B cell (primary cell): ENCODE results near the gene KCNH3. TPM values are rescaled to one million over a fixed set of nuclear protein-coding genes. Genes with fewer than 3 reads are reported as not detected.

Experiments
- ATAC-seq: fragments of 200-7000 bp; cut with Tn5 transposase; one replicate; pipeline ENCODE4 v1.10.0; 2021; ENCODE audit warnings: low read depth, mild to moderate bottlenecking, moderate number of reproducible peaks, moderate library complexity
- CTCF ChIA-PET: fragments of 350-600 bp; sonication (Branson Sonifier 250); formaldehyde crosslinking; loops from one replicate; lab custom pipeline; 2021; ENCODE audit warnings: antibody characterized with exemption, inconsistent platforms; lab: Charles Lee
- POLR2A ChIA-PET: fragments of 350-600 bp; sonication (Branson Sonifier 250); formaldehyde crosslinking; loops from one replicate; lab custom pipeline; 2021; ENCODE audit warnings: antibody characterized with exemption; lab: Charles Lee
- DNase-seq: peaks from one replicate; pipeline ENCODE4 v3.0.0; 2013
- H2AFZ ChIP-seq: 2 replicates; pipeline ENCODE4 v1.6.1; 2012; ENCODE audit warnings: mild to moderate bottlenecking, low read depth, low read length; ENCODE audit not compliant: insufficient read depth, poor library complexity, severe bottlenecking
- H3K27ac ChIP-seq, 2 donors: 1 replicate in 1 of 2; 2 replicates in 1 of 2; pipeline ENCODE4 v1.5.1; 2012 to 2013; ENCODE audit warnings: low read length in 2 of 2, mild to moderate bottlenecking in 2 of 2, moderate library complexity in 1 of 2
- H3K27me3 ChIP-seq, 4 experiments: fragments of 200-600 bp in 1 of 4; sonication (generic) in 1 of 4; replicated peaks in 1 of 4; 1 replicate in 2 of 4; 2 replicates in 2 of 4; pipeline versions ENCODE4 v1.6.1 to v1.7.0; 2013 to 2016; ENCODE audit warnings: low read length in 3 of 4, mild to moderate bottlenecking in 2 of 4, mixed read lengths in 1 of 4, moderate library complexity in 1 of 4; ENCODE audit not compliant: insufficient read depth in 4 of 4, control insufficient read depth in 3 of 4; ENCODE audit errors: control extremely low read depth in 1 of 4
- H3K36me3 ChIP-seq, 2 experiments: replicated peaks in 1 of 2; 1 replicate in 1 of 2; 2 replicates in 1 of 2; pipeline versions ENCODE4 v1.6.1 to v1.7.1; 2013; ENCODE audit warnings: low read length in 1 of 2; ENCODE audit not compliant: insufficient read depth in 2 of 2, control insufficient read depth in 1 of 2; ENCODE audit errors: control extremely low read depth in 1 of 2, extremely low read depth in 1 of 2
- H3K4me1 ChIP-seq, 2 donors: fragments of 200-600 bp in 1 of 2; sonication (generic) in 1 of 2; 1 replicate in 1 of 2; 2 replicates in 1 of 2; pipeline versions ENCODE4 v1.5.1 to v1.6.1; 2013 to 2017; ENCODE audit warnings: low read length in 2 of 2; ENCODE audit not compliant: control insufficient read depth in 2 of 2, insufficient read depth in 2 of 2
- H3K4me2 ChIP-seq: replicated peaks from 2 replicates; pipeline ENCODE3; 2012; ENCODE audit warnings: mild to moderate bottlenecking, low read depth, low read length; ENCODE audit not compliant: poor library complexity, severe bottlenecking
- H3K4me3 ChIP-seq, 5 experiments: fragments of 200-600 bp in 1 of 5; sonication (generic) in 1 of 5; 1 replicate in 3 of 5; 2 replicates in 2 of 5; pipeline versions ENCODE4 v1.5.1 to v1.7.0; 2011 to 2016; ENCODE audit warnings: low read length in 4 of 5, mild to moderate bottlenecking in 4 of 5, low read depth in 2 of 5, control low read depth in 1 of 5, moderate library complexity in 1 of 5; ENCODE audit not compliant: insufficient read depth in 1 of 5; ENCODE audit errors: control extremely low read depth in 1 of 5, extremely low read depth in 1 of 5
- H3K79me2 ChIP-seq: fragments of 200-600 bp; sonication (generic); one replicate; pipeline ENCODE4 v1.6.0; 2016; ENCODE audit warnings: low read length; ENCODE audit not compliant: control insufficient read depth, insufficient read depth
- H3K9ac ChIP-seq: fragments of 200-600 bp; sonication (generic); 2 replicates; pipeline ENCODE4 v1.6.1; 2017; ENCODE audit warnings: mild to moderate bottlenecking, low read length, moderate library complexity
- H3K9me3 ChIP-seq, 3 donors: one replicate each; pipeline versions ENCODE4 v1.6.1 to v1.7.1; 2013; ENCODE audit warnings: low read length in 2 of 3; ENCODE audit not compliant: control insufficient read depth in 2 of 3, insufficient read depth in 1 of 3; ENCODE audit errors: control extremely low read depth in 1 of 3
- H4K20me1 ChIP-seq: 2 replicates; pipeline ENCODE4 v1.6.0; 2012; ENCODE audit warnings: mild to moderate bottlenecking, low read length; ENCODE audit not compliant: insufficient read depth, control insufficient read depth, poor library complexity, severe bottlenecking
- H3K27ac Mint-ChIP-seq: one replicate; pipeline ENCODE4 v1.8.0; 2021; ENCODE audit warnings: mixed read lengths
- H3K27me3 Mint-ChIP-seq: one replicate; pipeline ENCODE4 v1.8.0; 2021; ENCODE audit warnings: mixed read lengths
- H3K4me1 Mint-ChIP-seq: one replicate; pipeline ENCODE4 v1.8.0; 2021; ENCODE audit warnings: mixed read lengths
- H3K4me3 Mint-ChIP-seq: one replicate; pipeline ENCODE4 v1.8.0; 2021; ENCODE audit warnings: mixed read lengths
- H3K9me3 Mint-ChIP-seq: one replicate; pipeline ENCODE4 v1.8.0; 2022; ENCODE audit warnings: mixed read lengths; ENCODE audit not compliant: insufficient read depth
- EZH2 ChIP-seq: IDR thresholded peaks from 2 replicates; pipeline ENCODE4 v1.6.1; 2012; ENCODE audit warnings: borderline replicate concordance, low read depth, mild to moderate bottlenecking, moderate library complexity, low read length; ENCODE audit not compliant: insufficient read depth, poor library complexity, severe bottlenecking
- WGBS: methylation state at CpG from one replicate; pipeline ENCODE4 v1.1.5; 2013; ENCODE audit warnings: missing lambda C conversion rate; ENCODE audit not compliant: insufficient coverage; 5-methylcytosine and 5-hydroxymethylcytosine counted together
- intact Hi-C: fragments of 100-400 bp; cut with micrococcal nuclease; formaldehyde crosslinking; loops from one replicate; pipeline ENCODE4 v1.10.0; 2022
- polyA plus RNA-seq: library from polyadenylated mRNA; depleted of rRNA; stranded (reverse); fragments of >200 nt; gene quantifications from 2 replicates; pipeline ENCODE4 v1.2.3, GENCODE V29; 2012
- total RNA-seq, 2 donors: library from RNA; stranded (reverse); fragments of 120-200 nt in 1 of 2; gene quantifications; 1 replicate in 1 of 2; 2 replicates in 1 of 2; pipeline versions ENCODE4 v1.2.3 to v1.2.4, GENCODE V29; 2013 to 2022
- TF ChIP-seq, protein P1 (sequence below): fragments of 200-600 bp; IDR thresholded peaks from one replicate; pipeline ENCODE4 v1.8.0; 2022; ENCODE audit warnings: antibody characterized with exemption, mild to moderate bottlenecking

Gene KCNH3
- total and polyA plus RNA-seq, 2 donors (not counting 1 experiment from before 2014, with no cell fraction given), result 0.49 to 0.54 TPM

DNA sequence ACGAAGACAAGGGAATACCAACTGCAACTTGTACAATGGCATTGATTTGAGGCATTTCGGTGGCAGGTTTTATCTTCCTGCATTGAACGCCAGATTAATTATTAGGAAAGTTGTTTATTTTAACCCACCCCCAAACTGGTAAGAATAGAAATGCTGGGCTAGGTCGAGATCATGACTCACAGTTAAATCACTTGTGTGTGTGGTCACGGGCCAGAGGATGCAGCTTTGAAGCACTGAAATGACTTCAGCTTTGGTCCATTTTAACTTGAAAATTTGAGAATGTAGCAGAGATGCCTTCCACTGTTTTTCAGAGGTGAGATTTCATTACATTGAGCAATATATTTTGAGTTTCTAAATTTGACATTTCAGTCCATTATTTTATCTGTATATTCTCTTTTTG, 23.6 kb upstream of the KCNH3 start:
- 100% methylated on average over 1 of the region's 5 CpGs for WGBS
- no peaks in the 10 kb centered on the region for H3K36me3 ChIP-seq
- intact Hi-C loops, result no loop called here
- DNase-seq (no peak), ATAC-seq (no peak)
- H2AFZ ChIP-seq, result no peak overlapping the region
- no peaks in the 10 kb centered on the region for H3K9me3 Mint-ChIP-seq
- H3K9me3 ChIP-seq, result no peaks in the 10 kb centered on the region
- ChIA-PET CTCF (interaction anchor here (0.7 to 15.7 kb wide), 15 partner anchors 10 to 226 kb away, joined by 3 to 729 read pairs (median 7); partner anchors contain the start of genes DNAJC22, SPATS2 and TROAP), POLR2A (no interaction called here)
- H4K20me1 ChIP-seq, result no peaks in the 10 kb centered on the region
- H3K27me3 Mint-ChIP-seq, result no peaks in the 10 kb centered on the region
- no peaks in the 10 kb centered on the region for H3K4me1 ChIP-seq
- H3K4me2 ChIP-seq, result no peak overlapping the region
- H3K4me1 Mint-ChIP-seq, result no peaks in the 10 kb centered on the region
- no peak for TF ChIP-seq EZH2
- TF ChIP-seq, protein P1, sequence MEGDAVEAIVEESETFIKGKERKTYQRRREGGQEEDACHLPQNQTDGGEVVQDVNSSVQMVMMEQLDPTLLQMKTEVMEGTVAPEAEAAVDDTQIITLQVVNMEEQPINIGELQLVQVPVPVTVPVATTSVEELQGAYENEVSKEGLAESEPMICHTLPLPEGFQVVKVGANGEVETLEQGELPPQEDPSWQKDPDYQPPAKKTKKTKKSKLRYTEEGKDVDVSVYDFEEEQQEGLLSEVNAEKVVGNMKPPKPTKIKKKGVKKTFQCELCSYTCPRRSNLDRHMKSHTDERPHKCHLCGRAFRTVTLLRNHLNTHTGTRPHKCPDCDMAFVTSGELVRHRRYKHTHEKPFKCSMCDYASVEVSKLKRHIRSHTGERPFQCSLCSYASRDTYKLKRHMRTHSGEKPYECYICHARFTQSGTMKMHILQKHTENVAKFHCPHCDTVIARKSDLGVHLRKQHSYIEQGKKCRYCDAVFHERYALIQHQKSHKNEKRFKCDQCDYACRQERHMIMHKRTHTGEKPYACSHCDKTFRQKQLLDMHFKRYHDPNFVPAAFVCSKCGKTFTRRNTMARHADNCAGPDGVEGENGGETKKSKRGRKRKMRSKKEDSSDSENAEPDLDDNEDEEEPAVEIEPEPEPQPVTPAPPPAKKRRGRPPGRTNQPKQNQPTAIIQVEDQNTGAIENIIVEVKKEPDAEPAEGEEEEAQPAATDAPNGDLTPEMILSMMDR, result no peak
- no peak overlapping the region for H3K27ac ChIP-seq
- no peak overlapping the region for H3K27ac Mint-ChIP-seq
- H3K79me2 ChIP-seq, result no peaks in the 10 kb centered on the region
- no peak overlapping the region for H3K4me3 Mint-ChIP-seq
- H3K4me3 ChIP-seq, result no peak overlapping the region
- H3K27me3 ChIP-seq, result no peaks in the 10 kb centered on the region
- H3K9ac ChIP-seq, result no peak overlapping the region

DNA sequence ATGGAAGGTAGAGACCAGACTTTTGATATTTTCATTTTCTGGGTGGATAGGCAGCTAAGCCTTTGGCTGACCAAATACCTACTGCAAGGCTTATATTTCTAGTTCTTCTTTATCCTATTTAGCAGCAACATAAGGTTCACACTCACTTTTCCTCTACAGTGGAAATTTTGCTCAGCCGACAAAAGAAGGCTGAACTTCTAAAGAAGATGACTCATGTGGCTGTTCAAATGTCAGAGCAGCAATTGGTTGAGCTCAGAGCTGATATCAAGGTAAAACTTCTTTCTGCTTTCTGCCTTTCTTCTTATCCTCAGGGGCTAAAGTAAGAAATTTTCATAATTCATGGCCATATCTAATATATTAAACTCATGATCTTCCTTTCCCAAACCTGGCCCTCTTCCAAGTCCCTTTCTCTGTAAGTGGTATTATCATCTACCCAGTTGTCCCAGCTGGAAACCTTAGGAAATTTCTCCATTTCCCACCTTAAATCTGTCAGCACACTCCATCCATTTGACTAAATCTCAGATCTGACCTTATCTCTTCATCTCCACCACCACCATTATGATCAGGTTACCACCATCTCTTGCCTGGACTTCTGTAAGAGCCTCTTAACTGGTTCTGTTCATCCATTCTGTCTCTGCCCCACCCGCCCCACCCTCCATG, 19.8 kb upstream of the KCNH3 start:
- Mint-ChIP-seq H3K27ac (no peak overlapping the region), H3K4me3 (no peak overlapping the region), H3K9me3 (no peaks in the 10 kb centered on the region), H3K27me3 (no peaks in the 10 kb centered on the region), H3K4me1 (peaks cover 12% of the 10 kb centered on the region)
- ATAC-seq (no peak), DNase-seq (no peak)
- 100% methylated on average over 1 of the region's 2 CpGs for WGBS
- H3K27ac ChIP-seq, result no peak overlapping the region
- H2AFZ ChIP-seq, result no peak overlapping the region
- peaks cover 3 to 10% of the 10 kb centered on the region in 2 donors for H3K4me1 ChIP-seq
- intact Hi-C loops, result no loop called here
- no peaks in the 10 kb centered on the region for H4K20me1 ChIP-seq
- ChIA-PET CTCF (interaction anchor here (0.6 to 15.7 kb wide), 3 partner anchors 10 to 163 kb away, joined by 4 to 729 read pairs (median 5); partner anchors contain the start of genes DNAJC22 and SPATS2), POLR2A (no interaction called here)
- H3K36me3 ChIP-seq, result peaks cover 0 to 3% of the 10 kb centered on the region in 2 experiments
- H3K4me3 ChIP-seq, result no peak overlapping the region
- no peaks in the 10 kb centered on the region for H3K79me2 ChIP-seq
- H3K27me3 ChIP-seq, result no peaks in the 10 kb centered on the region
- no peak overlapping the region for H3K4me2 ChIP-seq
- no peak overlapping the region for H3K9ac ChIP-seq
- no peak for TF ChIP-seq EZH2
- TF ChIP-seq, protein P1, result no peak
- no peaks in the 10 kb centered on the region for H3K9me3 ChIP-seq
